Activated CD4-positive, alpha-beta T cell treated with anti-CD3 and anti-CD28 coated beads, Interleukin-2, Interleukin-6, amounts not matched to agents 100 ng/mL and 50 ng/mL, durations not matched to agents 16 hours and 8 hours (primary cell): ENCODE data around the gene PDXP.
"Not testable (repeated sequence)": the region's sequence is repeated elsewhere in the genome, so short reads cannot be mapped to it uniquely, and the experiment has no call there.

Experiments used
- DNase-seq: peaks from one replicate; pipeline ENCODE4 v3.0.0-alpha.2; 2020

Gene PDXP

GRCh38 chr22:37650463-37651136 is 7.9 kb upstream of the PDXP start:
- DNase-seq: no peak

- DNase-seq: no peak
Observed at GRCh38 chr22:37654563-37655251, 3.8 kb upstream of the PDXP start.

GRCh38 chr22:37655252-37655563 is 3.3 kb upstream of the PDXP start:
- DNase-seq: no peak

- not testable (repeated sequence) for DNase-seq
Observed at GRCh38 chr22:37656583-37656982, 1.9 kb upstream of the PDXP start.

GRCh38 chr22:37657590-37658132 is 862 bp upstream of the PDXP start:
- no peak for DNase-seq

GRCh38 chr22:37659066-37659896 is 758 bp downstream of the PDXP start:
- DNase-seq: peak; percentile 56

- DNase-seq: no peak
Observed at GRCh38 chr22:37659897-37660708, 1.6 kb downstream of the PDXP start.

GRCh38 chr22:37660709-37661045 is 2.2 kb downstream of the PDXP start:
- no peak for DNase-seq

- no peak for DNase-seq
Observed at GRCh38 chr22:37661160-37661924, 2.8 kb downstream of the PDXP start.

- DNase-seq: no peak
Observed at GRCh38 chr22:37662039-37662438, 3.5 kb downstream of the PDXP start.

- DNase-seq: no peak
Observed at GRCh38 chr22:37663521-37664140, 5.1 kb downstream of the PDXP start.

- DNase-seq: no peak
Observed at GRCh38 chr22:37664249-37665101, 6.0 kb downstream of the PDXP start.

GRCh38 chr22:37665487-37665886 is 7.0 kb downstream of the PDXP start:
- DNase-seq: no peak

- DNase-seq: no peak
Observed at GRCh38 chr22:37669586-37669985, 11.1 kb downstream of the PDXP start.

GRCh38 chr22:37672206-37672919 is 13.8 kb downstream of the PDXP start:
- no peak for DNase-seq

GRCh38 chr22:37672920-37673455 is 14.5 kb downstream of the PDXP start:
- no peak for DNase-seq

GRCh38 chr22:37674248-37674647 is 15.7 kb downstream of the PDXP start:
- no peak for DNase-seq

GRCh38 chr22:37674951-37675929 is 16.7 kb downstream of the PDXP start, which contains the start of gene LGALS1:
LGALS1 (plus strand) TSS chr22:37675636; CDS start chr22:37675703, 67 bp downstream.
- DNase-seq: peak; percentile 93
